CD4-positive, CD25-positive, alpha-beta regulatory T cell (primary cell): ENCODE measurements around the gene PRDM11. TPM values are rescaled to one million over a fixed set of nuclear protein-coding genes. Genes with fewer than 3 reads are reported as not detected.

Source experiments
- ATAC-seq, 2 donors: fragments of 150-1000 bp; cut with Tn5 transposase; one replicate each; pipeline ENCODE4 v1.10.0; 2021; ENCODE audit warnings: low read depth in 2 of 2, moderate number of reproducible peaks in 2 of 2, moderate library complexity in 1 of 2
- DNase-seq, 3 donors: peaks; one replicate each; pipeline versions ENCODE4 v3.0.0 to v3.0.0-alpha.2; 2012 to 2022; ENCODE audit warnings: mixed read lengths in 1 of 3
- H3K27ac ChIP-seq: one replicate; pipeline ENCODE4 v1.7.0; 2013; ENCODE audit warnings: mild to moderate bottlenecking, low read length; ENCODE audit not compliant: insufficient read depth, poor library complexity, severe bottlenecking
- H3K27me3 ChIP-seq: one replicate; pipeline ENCODE4 v1.7.0; 2013; ENCODE audit warnings: low read length; ENCODE audit not compliant: control insufficient read depth, insufficient read depth
- H3K36me3 ChIP-seq: one replicate; pipeline ENCODE4 v1.7.0; 2013; ENCODE audit warnings: mild to moderate bottlenecking, low read length, moderate library complexity; ENCODE audit not compliant: control insufficient read depth, insufficient read depth
- H3K4me1 ChIP-seq: 2 replicates; pipeline ENCODE4 v1.7.0; 2013; ENCODE audit warnings: mild to moderate bottlenecking, low read length; ENCODE audit not compliant: insufficient read depth, control insufficient read depth, poor library complexity, severe bottlenecking
- H3K4me3 ChIP-seq: one replicate; pipeline ENCODE4 v1.7.0; 2013; ENCODE audit warnings: low read depth, mild to moderate bottlenecking, low read length, moderate library complexity
- H3K9me3 ChIP-seq, 2 experiments: 1 replicate in 1 of 2; 2 replicates in 1 of 2; pipeline ENCODE4 v1.7.0; 2013; ENCODE audit warnings: low read length in 2 of 2, mild to moderate bottlenecking in 1 of 2, moderate library complexity in 1 of 2; ENCODE audit not compliant: control insufficient read depth in 2 of 2
- H3K27ac Mint-ChIP-seq, 3 donors: one replicate each; pipeline ENCODE4 v1.8.0; 2020 to 2022; ENCODE audit warnings: mild to moderate bottlenecking in 3 of 3, mixed read lengths in 3 of 3, moderate library complexity in 2 of 3
- H3K27me3 Mint-ChIP-seq: one replicate; pipeline ENCODE4 v1.8.0; 2022; ENCODE audit warnings: mild to moderate bottlenecking, mixed read lengths
- H3K36me3 Mint-ChIP-seq: one replicate; pipeline ENCODE4 v1.8.0; 2020; ENCODE audit warnings: mixed read lengths
- H3K4me1 Mint-ChIP-seq, 4 donors: one replicate each; pipeline ENCODE4 v1.8.0; 2020 to 2022; ENCODE audit warnings: mixed read lengths in 4 of 4, mild to moderate bottlenecking in 1 of 4
- H3K4me3 Mint-ChIP-seq, 4 donors: one replicate each; pipeline ENCODE4 v1.8.0; 2020 to 2022; ENCODE audit warnings: mild to moderate bottlenecking in 4 of 4, mixed read lengths in 4 of 4, moderate library complexity in 3 of 4
- H3K9me3 Mint-ChIP-seq, 7 donors: one replicate each; pipeline ENCODE4 v1.8.0; 2020 to 2022; ENCODE audit warnings: mixed read lengths in 7 of 7, mild to moderate bottlenecking in 3 of 7, moderate library complexity in 2 of 7
- polyA plus RNA-seq, 4 donors: library from polyadenylated mRNA; unstranded; fragments of 300-500 nt; fragmentation: Illumina TruSeq; gene quantifications; one replicate each; pipeline ENCODE4 v1.2.3, GENCODE V29; 2021
- total RNA-seq: library from RNA; stranded (reverse); gene quantifications from one replicate; pipeline ENCODE4 v1.2.3, GENCODE V29; 2022

Gene PRDM11
- total and polyA plus RNA-seq, 5 donors from 2014 or later = 0.37 to 9.0 (median 0.65) TPM

DNA sequence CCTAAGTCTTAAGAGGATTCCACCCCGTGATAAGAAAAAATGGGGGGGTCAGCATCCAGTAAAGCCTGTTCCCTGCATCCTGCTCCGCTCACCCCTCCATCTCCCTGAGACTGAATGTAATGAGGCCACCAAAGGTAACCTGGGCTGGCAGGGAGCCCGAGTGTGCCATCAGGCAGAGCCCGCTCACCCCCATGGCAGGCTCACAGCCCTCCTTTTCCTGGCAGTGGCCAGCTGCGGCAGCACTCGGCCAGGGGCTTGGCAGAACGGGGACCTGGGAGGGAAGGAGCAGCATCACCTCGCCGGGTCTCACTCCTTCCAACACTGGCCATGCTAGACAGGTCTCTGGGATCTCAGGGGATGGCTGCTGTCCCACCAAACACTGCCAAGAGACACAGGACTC is 64.4 kb downstream of the PRDM11 start:
- Mint-ChIP-seq H3K27me3 (no peaks in the 10 kb centered on the region), H3K36me3 (peaks cover 26% of the 10 kb centered on the region), H3K9me3 (no peaks in the 10 kb centered on the region), H3K4me3 (no peak overlapping the region), H3K4me1 (peaks cover 0 to 3% (median 0%) of the 10 kb centered on the region in 4 donors), H3K27ac (no peak overlapping the region)
- Histone ChIP-seq H3K4me3 (no peak overlapping the region), H3K9me3 (no peaks in the 10 kb centered on the region), H3K27ac (no peak overlapping the region), H3K4me1 (no peaks in the 10 kb centered on the region), H3K27me3 (no peaks in the 10 kb centered on the region), H3K36me3 (no peaks in the 10 kb centered on the region)
- no peak for ATAC-seq
- DNase-seq = no peak

DNA sequence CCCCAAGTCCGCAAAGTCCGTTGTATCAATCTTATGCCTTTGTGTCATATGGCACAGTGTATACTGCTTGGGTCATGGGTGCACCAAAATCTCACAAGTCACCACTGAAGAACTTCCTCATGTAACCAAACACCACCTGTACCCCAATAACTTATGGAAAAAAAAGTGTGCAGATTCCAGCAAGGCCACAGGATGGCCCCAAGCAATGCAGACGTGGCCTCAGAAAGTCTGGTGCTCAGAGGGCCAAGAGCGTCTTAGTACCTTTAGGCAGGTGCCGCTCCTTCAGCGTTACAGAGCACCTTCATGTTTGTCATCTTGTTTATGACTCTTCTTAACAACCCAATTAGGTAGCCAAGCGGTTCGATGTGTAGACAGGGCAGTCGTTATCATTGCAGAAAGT is 65.3 kb downstream of the PRDM11 start:
- Histone ChIP-seq H3K4me1 (no peaks in the 10 kb centered on the region), H3K4me3 (no peak overlapping the region), H3K9me3 (no peaks in the 10 kb centered on the region), H3K36me3 (no peaks in the 10 kb centered on the region), H3K27ac (no peak overlapping the region), H3K27me3 (no peaks in the 10 kb centered on the region)
- DNase-seq (no peak), ATAC-seq (no peak)
- Mint-ChIP-seq H3K27ac (no peak overlapping the region), H3K27me3 (no peaks in the 10 kb centered on the region), H3K9me3 (no peaks in the 10 kb centered on the region), H3K36me3 (peaks cover 21% of the 10 kb centered on the region), H3K4me1 (peaks cover 0 to 3% (median 0%) of the 10 kb centered on the region in 4 donors), H3K4me3 (peak overlapping the region in 1 of 4 donors; percentile 44)

DNA sequence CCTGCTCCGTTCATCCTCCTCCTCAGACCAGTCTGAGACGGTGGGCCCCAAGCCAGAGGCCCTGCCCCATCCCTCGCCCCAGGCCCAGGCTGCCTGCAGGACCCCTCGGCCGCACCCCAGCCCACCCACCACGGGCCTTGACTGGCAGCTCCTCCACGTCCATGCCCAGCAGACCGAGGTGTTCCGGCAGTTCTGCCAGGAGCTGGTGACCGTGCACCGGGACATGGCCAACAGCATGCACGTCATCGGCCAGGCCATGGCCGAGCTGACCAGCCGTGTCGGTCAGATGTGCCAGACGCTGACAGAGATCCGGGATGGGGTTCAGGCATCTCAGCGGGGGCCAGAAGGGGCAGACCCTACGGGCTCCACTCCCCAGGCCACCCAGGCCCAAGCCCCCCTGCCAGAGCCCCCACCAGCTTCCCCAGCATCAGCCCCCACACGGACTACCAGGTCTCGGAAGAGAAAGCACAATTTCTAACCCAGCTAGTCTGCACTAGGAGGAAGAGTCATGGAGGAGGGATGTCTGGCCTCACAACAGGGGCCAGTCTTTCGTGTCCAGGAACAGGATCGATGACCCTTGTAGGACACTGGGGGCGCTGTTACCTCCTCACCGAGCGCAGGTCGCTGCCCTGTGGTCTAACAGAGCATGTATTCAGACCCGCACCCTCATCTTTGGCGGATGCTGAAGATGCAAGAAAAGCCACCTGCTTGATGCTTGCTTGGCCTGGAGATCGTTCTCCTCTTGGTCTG is 66.3 kb downstream of the PRDM11 start:
- H3K9me3 ChIP-seq = no peaks in the 10 kb centered on the region
- DNase-seq (no peak), ATAC-seq (no peak)
- no peaks in the 10 kb centered on the region for H3K4me1 ChIP-seq
- Mint-ChIP-seq H3K4me1 (peaks cover 0 to 3% (median 0%) of the 10 kb centered on the region in 4 donors), H3K4me3 (no peak overlapping the region), H3K27me3 (no peaks in the 10 kb centered on the region), H3K9me3 (no peaks in the 10 kb centered on the region), H3K27ac (no peak overlapping the region), H3K36me3 (peaks cover 21% of the 10 kb centered on the region)
- no peak overlapping the region for H3K27ac ChIP-seq
- no peaks in the 10 kb centered on the region for H3K27me3 ChIP-seq
- H3K4me3 ChIP-seq = no peak overlapping the region
- H3K36me3 ChIP-seq = no peaks in the 10 kb centered on the region

DNA sequence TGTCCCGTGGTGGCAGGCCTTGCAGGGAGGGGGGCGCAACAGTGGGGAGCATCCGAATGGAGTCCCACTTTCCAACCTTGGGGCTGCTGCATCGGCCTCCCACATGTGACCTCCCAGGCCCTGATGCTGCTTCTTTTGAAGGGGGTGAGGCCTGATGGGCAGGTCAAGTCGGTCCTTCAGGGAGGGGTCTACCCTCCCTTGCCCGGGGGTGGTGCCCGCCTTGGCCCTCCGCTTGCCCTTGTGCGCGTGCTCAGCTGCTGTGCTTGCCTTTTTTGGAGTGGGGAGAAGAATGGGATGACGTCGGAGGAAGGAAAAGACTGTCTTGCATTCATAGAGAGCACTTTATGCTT is 66.9 kb downstream of the PRDM11 start:
- Mint-ChIP-seq H3K4me3 (no peak overlapping the region), H3K27ac (no peak overlapping the region), H3K27me3 (no peaks in the 10 kb centered on the region), H3K36me3 (peaks cover 21% of the 10 kb centered on the region), H3K9me3 (no peaks in the 10 kb centered on the region), H3K4me1 (peaks cover 0 to 3% (median 0%) of the 10 kb centered on the region in 4 donors)
- no peak overlapping the region for H3K27ac ChIP-seq
- ATAC-seq (no peak), DNase-seq (no peak)
- no peaks in the 10 kb centered on the region for H3K36me3 ChIP-seq
- no peak overlapping the region for H3K4me3 ChIP-seq
- no peaks in the 10 kb centered on the region for H3K4me1 ChIP-seq
- H3K27me3 ChIP-seq = no peaks in the 10 kb centered on the region
- H3K9me3 ChIP-seq = no peaks in the 10 kb centered on the region

DNA sequence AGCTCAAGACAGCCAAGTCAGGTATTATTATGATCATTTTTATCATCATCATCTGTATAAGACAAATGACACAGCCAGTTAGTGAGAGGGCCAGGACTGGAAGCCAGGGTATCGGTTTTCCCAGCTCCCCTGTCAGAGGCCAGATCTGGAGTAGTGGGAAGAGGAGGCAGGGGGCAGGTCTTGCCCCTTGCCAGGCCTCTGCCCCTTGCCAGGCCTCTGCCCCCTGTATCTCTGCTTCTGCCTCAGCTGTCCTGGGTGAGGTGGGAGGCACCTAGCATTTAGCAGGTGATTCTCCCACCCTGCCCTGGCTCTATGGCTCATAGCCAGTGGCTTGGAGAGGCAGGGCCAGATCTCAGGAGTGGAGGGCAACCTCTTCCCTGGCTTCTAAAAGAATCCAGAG is 67.3 kb downstream of the PRDM11 start:
- Mint-ChIP-seq H3K4me3 (no peak overlapping the region), H3K9me3 (no peaks in the 10 kb centered on the region), H3K27ac (no peak overlapping the region), H3K27me3 (no peaks in the 10 kb centered on the region), H3K36me3 (peaks cover 21% of the 10 kb centered on the region), H3K4me1 (peaks cover 0 to 3% (median 0%) of the 10 kb centered on the region in 4 donors)
- Histone ChIP-seq H3K36me3 (no peaks in the 10 kb centered on the region), H3K4me1 (no peaks in the 10 kb centered on the region), H3K27me3 (no peaks in the 10 kb centered on the region), H3K27ac (no peak overlapping the region), H3K4me3 (no peak overlapping the region), H3K9me3 (no peaks in the 10 kb centered on the region)
- DNase-seq (no peak), ATAC-seq (no peak)

DNA sequence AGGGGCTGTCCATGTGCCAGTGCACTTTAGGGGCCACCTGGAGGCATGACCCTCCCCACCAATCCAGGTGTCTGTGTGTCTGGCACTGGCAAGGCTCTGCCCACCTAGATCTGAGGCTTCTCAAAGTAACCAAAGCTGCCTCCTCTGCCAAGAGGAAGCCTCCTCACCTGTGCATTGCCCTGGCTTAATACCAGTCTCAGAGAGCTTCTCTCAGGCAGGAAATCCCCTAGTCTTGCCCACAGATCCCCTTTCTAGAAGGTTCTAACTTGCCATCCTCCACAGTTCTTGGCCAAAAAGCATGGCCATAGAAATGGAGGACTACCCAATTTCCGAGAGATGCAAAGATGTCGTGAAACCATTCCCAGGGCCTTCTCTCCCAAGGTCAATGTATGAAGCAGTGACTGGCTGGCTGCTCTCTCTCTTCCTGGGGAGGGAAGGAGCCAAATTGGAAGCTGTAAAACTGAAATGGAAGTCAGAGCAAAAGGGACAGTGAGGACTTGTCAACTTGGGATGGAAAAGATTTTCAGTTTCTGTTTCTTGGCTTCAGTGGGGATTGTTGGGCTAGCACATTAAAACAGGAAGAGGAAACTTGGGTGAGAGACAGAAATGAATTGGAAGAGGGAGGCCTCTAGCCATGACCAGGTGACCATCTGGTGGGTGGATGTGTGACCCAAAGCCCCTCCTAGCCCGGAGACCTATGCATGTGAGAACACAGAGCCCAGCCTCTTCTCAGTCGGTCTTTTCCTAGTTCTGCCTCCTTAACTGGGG is 68.8 kb downstream of the PRDM11 start:
- Histone ChIP-seq H3K4me3 (no peak overlapping the region), H3K4me1 (no peaks in the 10 kb centered on the region), H3K27ac (no peak overlapping the region), H3K9me3 (no peaks in the 10 kb centered on the region), H3K27me3 (no peaks in the 10 kb centered on the region), H3K36me3 (no peaks in the 10 kb centered on the region)
- Mint-ChIP-seq H3K4me1 (no peaks in the 10 kb centered on the region), H3K36me3 (peaks cover 22% of the 10 kb centered on the region), H3K27ac (no peak overlapping the region), H3K27me3 (no peaks in the 10 kb centered on the region), H3K4me3 (no peak overlapping the region), H3K9me3 (no peaks in the 10 kb centered on the region)
- DNase-seq (peak in 1 of 3 donors; percentile 1), ATAC-seq (no peak)

DNA sequence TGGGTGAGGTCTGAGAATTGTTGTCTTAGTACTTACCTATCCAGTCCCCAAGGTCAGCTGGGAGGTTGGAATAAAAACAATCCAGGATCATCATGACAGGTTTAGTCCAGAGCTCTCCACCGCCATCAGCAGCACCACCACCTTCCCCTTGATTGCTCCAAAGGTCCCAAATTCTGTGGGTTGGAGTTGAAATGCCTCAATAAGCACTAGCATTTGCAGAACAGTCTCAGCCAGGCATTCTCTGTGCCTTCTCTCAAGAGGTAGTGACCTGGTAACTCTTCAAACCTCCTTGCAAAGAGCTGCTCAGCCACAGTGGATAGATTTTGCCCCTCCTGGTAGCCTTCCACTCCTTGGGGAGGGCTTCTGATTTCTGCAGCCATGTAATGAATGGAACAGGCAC is 69.6 kb downstream of the PRDM11 start:
- Histone ChIP-seq H3K27me3 (no peaks in the 10 kb centered on the region), H3K27ac (no peak overlapping the region), H3K36me3 (no peaks in the 10 kb centered on the region), H3K4me1 (no peaks in the 10 kb centered on the region), H3K4me3 (no peak overlapping the region), H3K9me3 (no peaks in the 10 kb centered on the region)
- Mint-ChIP-seq H3K4me3 (no peak overlapping the region), H3K27me3 (no peaks in the 10 kb centered on the region), H3K27ac (no peak overlapping the region), H3K36me3 (peaks cover 22% of the 10 kb centered on the region), H3K9me3 (no peaks in the 10 kb centered on the region), H3K4me1 (no peaks in the 10 kb centered on the region)
- DNase-seq (no peak), ATAC-seq (no peak)

DNA sequence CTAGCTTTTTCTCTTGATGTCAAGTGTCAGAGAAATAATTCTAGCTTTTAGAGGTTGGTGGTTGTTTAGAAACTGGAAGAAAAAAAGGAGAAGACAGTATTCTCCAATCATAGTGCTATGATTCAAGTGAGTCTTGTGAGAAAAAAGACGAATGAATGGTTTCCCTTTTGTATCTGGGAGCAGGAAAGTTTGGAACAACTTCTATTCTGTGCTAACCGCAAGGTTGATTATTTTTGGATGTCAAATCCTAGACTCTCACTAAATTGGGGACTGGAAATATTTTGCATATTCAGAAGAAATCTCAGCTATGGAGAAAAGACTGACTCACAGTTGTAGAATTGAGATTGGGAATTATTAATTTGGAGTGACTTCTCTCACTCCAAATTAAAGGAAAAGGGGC is 70.5 kb downstream of the PRDM11 start:
- H3K27me3 Mint-ChIP-seq = no peaks in the 10 kb centered on the region
- H3K4me1 Mint-ChIP-seq = no peaks in the 10 kb centered on the region
- Histone ChIP-seq H3K4me1 (no peaks in the 10 kb centered on the region), H3K27ac (no peak overlapping the region), H3K36me3 (no peaks in the 10 kb centered on the region), H3K27me3 (no peaks in the 10 kb centered on the region), H3K4me3 (no peak overlapping the region), H3K9me3 (no peaks in the 10 kb centered on the region)
- DNase-seq = no peak
- H3K36me3 Mint-ChIP-seq = peaks cover 26% of the 10 kb centered on the region
- H3K4me3 Mint-ChIP-seq = no peak overlapping the region
- no peaks in the 10 kb centered on the region for H3K9me3 Mint-ChIP-seq
- H3K27ac Mint-ChIP-seq = peak overlapping the region in 1 of 3 donors; percentile 40
- ATAC-seq = no peak
